SU-DHL-6 (cell line): ENCODE data around the gene BEND7.

ENCODE experiments used
- CTCF ChIP-seq: fragments of 200-600 bp; sonication (generic); IDR thresholded peaks from one replicate; pipeline ENCODE4 v1.5.1; 2017; ENCODE audit warnings: antibody characterized with exemption, mild to moderate bottlenecking, low read length, moderate library complexity; ENCODE audit not compliant: insufficient read depth, poor library complexity, severe bottlenecking
- EZH2phosphoT487 ChIP-seq: fragments of 200-600 bp; sonication (generic), shearing (Covaris generic); conservative IDR thresholded peaks from 2 replicates; pipeline ENCODE4 v1.6.1; 2018; ENCODE audit warnings: mild to moderate bottlenecking, antibody characterized with exemption, low read length, moderate library complexity, mixed read lengths

DNA sequence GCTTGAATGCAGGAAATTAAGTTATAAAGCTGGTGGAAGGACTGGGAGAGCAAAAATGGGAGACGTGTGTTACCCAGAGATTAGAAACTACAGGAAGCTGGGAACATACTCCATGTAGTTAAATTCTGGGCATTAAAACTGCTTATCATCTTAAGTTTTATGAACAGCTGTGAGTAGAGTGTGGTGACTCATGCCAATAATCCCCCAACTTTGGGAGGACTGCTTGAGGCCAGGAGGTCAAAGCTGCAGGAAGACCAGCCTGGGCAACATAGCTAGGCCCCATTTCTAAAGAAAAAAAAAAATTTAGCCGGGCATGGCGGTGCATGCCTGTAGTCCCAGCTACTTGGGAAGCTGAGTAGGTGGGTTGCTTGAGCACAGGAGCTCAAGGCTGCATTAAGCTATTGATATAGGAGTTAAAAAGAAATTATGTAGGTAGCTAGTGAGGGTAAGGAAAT, 124.5 kb downstream of the BEND7 start:
- no peak for TF ChIP-seq CTCF
- TF ChIP-seq EZH2phosphoT487, result no peak
